K562 (cell line): ENCODE data around the gene GPC3.

Source experiments
- CHD2 ChIP-seq: IDR thresholded peaks from 2 replicates; pipeline ENCODE4 v1.6.1; 2011; ENCODE audit warnings: low read depth, low read length
- JUND ChIP-seq, 2 experiments: IDR thresholded peaks; 2 replicates in 1 of 2; 3 replicates in 1 of 2; pipeline ENCODE4 v1.6.1; 2011; ENCODE audit warnings: borderline replicate concordance in 2 of 2, low read depth in 2 of 2, low read length in 2 of 2, improper control_type of control experiment in 1 of 2, missing biosample characterization in 1 of 2, missing genetic modification characterization in 1 of 2, missing genetic modification reagents in 1 of 2
- KLF6 ChIP-seq: fragments of 250-450 bp; sonication (Bioruptor Pico); IDR thresholded peaks from 2 replicates; pipeline ENCODE4 v1.4.0; 2020; ENCODE audit warnings: mild to moderate bottlenecking, moderate library complexity, borderline replicate concordance
- STAT5A ChIP-seq: IDR thresholded peaks from 2 replicates; pipeline ENCODE4 v1.6.1; 2012; ENCODE audit warnings: low read length, inconsistent platforms, borderline replicate concordance
- ZNF121 ChIP-seq: sonication (generic); formaldehyde crosslinking; conservative IDR thresholded peaks from 2 replicates; pipeline ENCODE4 v1.8.0; 2022; ENCODE audit warnings: missing genetic modification reagents
- ZNF224 ChIP-seq: sonication (generic); formaldehyde crosslinking; IDR thresholded peaks from 2 replicates; pipeline ENCODE4 v1.8.0; 2022; ENCODE audit warnings: mild to moderate bottlenecking, missing genetic modification reagents

DNA sequence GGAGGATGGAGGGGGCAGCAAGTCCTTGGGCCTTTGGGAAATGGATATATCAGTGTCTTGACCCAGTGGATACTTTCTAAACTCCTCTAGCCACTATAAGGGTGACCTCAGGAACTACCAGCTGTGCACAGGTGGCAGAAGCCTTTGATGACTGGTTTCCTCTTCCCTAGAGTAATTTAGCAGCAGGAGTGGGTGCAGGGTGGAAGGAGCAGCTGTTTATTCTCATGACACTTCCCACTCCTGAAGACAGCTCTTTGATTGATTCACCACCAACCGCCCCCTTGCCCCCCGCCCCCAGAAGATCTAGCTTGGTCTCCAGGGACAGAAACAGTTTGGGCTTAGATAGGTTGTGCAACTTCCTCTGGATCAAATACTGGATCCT is 63.0 kb downstream of the GPC3 start:
- TF ChIP-seq KLF6 (CRISPR knock-in tag): no peak
- no peak for TF ChIP-seq JUND (IDR thresholded peaks at IDR 0.05; ENCODE audit: borderline replicate concordance, low read depth, low read length)
- TF ChIP-seq JUND (tag; IDR thresholded peaks at IDR 0.05; ENCODE audit: borderline replicate concordance, low read depth, low read length): no peak
- no peak for TF ChIP-seq ZNF121
- TF ChIP-seq ZNF224: no peak
- no peak for TF ChIP-seq CHD2
- TF ChIP-seq STAT5A: no peak
